Measurements from ENCODE around the gene LOC128125822.

LOC128125822 gene

GRCh38 chr6:63573899-63574553 is 1.7 kb downstream of the LOC128125822 start:
- TF ChIP-seq EZH2 (IDR thresholded peaks at IDR 0.05) (no peak), CTCF (IDR thresholded peaks at IDR 0.05) (peak; percentile 77), EZH2phosphoT487 (IDR thresholded peaks at IDR 0.05) (no peak)
- Histone ChIP-seq H2AFZ (replicated peaks) (no peak overlapping the region), H3K4me2 (peak overlapping the region; percentile 82), H3K27ac (peak overlapping the region; percentile 98), H3K79me2 (ENCODE audit: low read depth) (peaks cover 73% of the 10 kb centered on the region), H4K20me1 (ENCODE audit: low read depth) (peaks cover 44% of the 10 kb centered on the region), H3K9me3 (ENCODE audit: low read depth) (no peaks in the 10 kb centered on the region), H3K36me3 (peaks cover 27% of the 10 kb centered on the region), H3F3A (ENCODE audit: low read depth) (peaks cover 33% of the 10 kb centered on the region), H3K4me3 (peak overlapping the region; percentile 95), H3K4me1 (peaks cover 24% of the 10 kb centered on the region), H3K27me3 (no peaks in the 10 kb centered on the region), H3K9ac (peak overlapping the region; percentile 99)
- H3K9me3 Mint-ChIP-seq, result no peaks in the 10 kb centered on the region
- H3K27ac Mint-ChIP-seq, result peak overlapping the region; percentile 87
- H3K4me1 Mint-ChIP-seq, result peaks cover 27% of the 10 kb centered on the region
- H3K27me3 Mint-ChIP-seq (ENCODE audit: insufficient read depth, low read depth), result no peaks in the 10 kb centered on the region
- peak; percentile 63 for DNase-seq (ENCODE audit: low spot score)
- H3K36me3 Mint-ChIP-seq, result peaks cover 15% of the 10 kb centered on the region
- H3K4me3 Mint-ChIP-seq, result peak overlapping the region; percentile 98

GRCh38 chr6:63574554-63574900 is 2.2 kb downstream of the LOC128125822 start:
- H3F3A ChIP-seq (ENCODE audit: low read depth), result peaks cover 33% of the 10 kb centered on the region
- no peaks in the 10 kb centered on the region for H3K27me3 ChIP-seq
- no peak overlapping the region for H3K27ac Mint-ChIP-seq
- no peak for DNase-seq (ENCODE audit: low spot score)
- H3K79me2 ChIP-seq (ENCODE audit: low read depth), result peaks cover 78% of the 10 kb centered on the region
- peak overlapping the region; percentile 98 for H3K4me3 Mint-ChIP-seq
- H3K36me3 ChIP-seq, result peaks cover 32% of the 10 kb centered on the region
- no peaks in the 10 kb centered on the region for H3K9me3 Mint-ChIP-seq
- no peak overlapping the region for H3K9ac ChIP-seq
- no peaks in the 10 kb centered on the region for H3K9me3 ChIP-seq (ENCODE audit: low read depth)
- H3K4me2 ChIP-seq, result peak overlapping the region; percentile 82
- peaks cover 27% of the 10 kb centered on the region for H3K4me1 Mint-ChIP-seq
- peak overlapping the region; percentile 95 for H3K4me3 ChIP-seq
- no peak overlapping the region for H2AFZ ChIP-seq (replicated peaks)
- H3K27me3 Mint-ChIP-seq (ENCODE audit: insufficient read depth, low read depth), result no peaks in the 10 kb centered on the region
- H3K27ac ChIP-seq, result no peak overlapping the region
- H4K20me1 ChIP-seq (ENCODE audit: low read depth), result peaks cover 49% of the 10 kb centered on the region
- H3K4me1 ChIP-seq, result peaks cover 24% of the 10 kb centered on the region
- TF ChIP-seq CTCF (IDR thresholded peaks at IDR 0.05) (no peak), EZH2 (IDR thresholded peaks at IDR 0.05) (no peak), EZH2phosphoT487 (IDR thresholded peaks at IDR 0.05) (no peak)
- peaks cover 15% of the 10 kb centered on the region for H3K36me3 Mint-ChIP-seq

- H4K20me1 ChIP-seq (ENCODE audit: low read depth), result peaks cover 59% of the 10 kb centered on the region
- H3K4me1 ChIP-seq, result peaks cover 21% of the 10 kb centered on the region
- H3K36me3 Mint-ChIP-seq, result peaks cover 29% of the 10 kb centered on the region
- H3F3A ChIP-seq (ENCODE audit: low read depth), result peaks cover 45% of the 10 kb centered on the region
- H3K79me2 ChIP-seq (ENCODE audit: low read depth), result peaks cover 79% of the 10 kb centered on the region
- no peak overlapping the region for H3K4me3 Mint-ChIP-seq
- H3K9ac ChIP-seq, result no peak overlapping the region
- no peak overlapping the region for H3K27ac ChIP-seq
- H3K9me3 ChIP-seq (ENCODE audit: low read depth), result no peaks in the 10 kb centered on the region
- H2AFZ ChIP-seq (replicated peaks), result no peak overlapping the region
- H3K27ac Mint-ChIP-seq, result no peak overlapping the region
- no peak overlapping the region for H3K4me3 ChIP-seq
- H3K9me3 Mint-ChIP-seq, result no peaks in the 10 kb centered on the region
- no peaks in the 10 kb centered on the region for H3K27me3 Mint-ChIP-seq (ENCODE audit: insufficient read depth, low read depth)
- H3K4me2 ChIP-seq, result peak overlapping the region; percentile 82
- peaks cover 25% of the 10 kb centered on the region for H3K4me1 Mint-ChIP-seq
- H3K27me3 ChIP-seq, result no peaks in the 10 kb centered on the region
- DNase-seq (ENCODE audit: low spot score), result no peak
- H3K36me3 ChIP-seq, result peaks cover 49% of the 10 kb centered on the region
- TF ChIP-seq CTCF (IDR thresholded peaks at IDR 0.05), result no peak
- TF ChIP-seq EZH2phosphoT487 (IDR thresholded peaks at IDR 0.05), result no peak
- no peak for TF ChIP-seq EZH2 (IDR thresholded peaks at IDR 0.05)
Measured at GRCh38 chr6:63576147-63576772, 4.0 kb downstream of the LOC128125822 start.
